ENCODE measurements around the gene PIGO. TPM values are rescaled to one million over a fixed set of nuclear protein-coding genes. Genes with fewer than 3 reads are reported as not detected.

PIGO gene
- total and polyA plus RNA-seq, 2 of the 4 experiments (the other 2 are of a cell fraction) = 9.3 to 18.2 TPM

DNA sequence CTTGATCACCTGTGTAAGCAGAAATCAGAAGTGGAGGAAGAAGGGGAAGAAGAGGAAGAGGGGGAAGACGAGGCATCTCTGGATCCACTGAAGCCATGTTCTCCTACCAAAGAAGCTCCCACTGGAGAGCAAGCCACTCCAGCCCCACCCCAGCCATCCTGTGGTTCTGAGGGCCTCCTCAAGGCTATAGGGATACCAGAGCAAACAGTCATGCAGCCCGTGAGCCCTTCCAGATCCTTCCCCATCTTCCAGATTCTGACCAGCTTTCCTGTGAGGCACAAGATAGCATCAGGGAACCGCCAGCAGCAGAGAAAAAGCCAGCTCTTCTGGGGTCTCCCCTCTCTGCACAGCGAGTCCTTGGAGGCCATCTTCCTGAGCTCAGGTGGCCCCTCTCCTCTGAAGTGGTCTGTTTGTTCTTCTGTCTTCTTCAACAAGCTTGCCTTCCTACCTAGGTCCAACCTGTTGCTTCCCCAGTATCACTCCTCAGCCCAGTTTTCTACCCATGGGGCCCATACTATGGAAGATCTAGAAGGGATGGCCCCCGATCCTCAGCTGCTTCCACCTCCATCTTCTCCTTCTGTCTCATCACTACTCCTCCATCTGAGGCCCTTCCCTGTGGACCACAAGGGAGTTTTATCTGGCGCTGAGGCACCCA lies 53.4 kb downstream of the PIGO start:
- no peak overlapping the region for H3K27ac ChIP-seq (ENCODE audit: insufficient read depth, low read length)

More for the DNA sequence above, 53.4 kb downstream of the PIGO start:
- H3K79me1 ChIP-seq (ENCODE audit: low read depth in 1 of 2, low read length in 2 of 2) = no peaks in the 10 kb centered on the region; a peak in 1 of 4 replicates
- BruUV-seq (replicated peaks) = no TSS peak
- H3K9me1 ChIP-seq (ENCODE audit: insufficient read depth, low read length) = peaks cover 12% of the 10 kb centered on the region; the same call in 1 of the 2 replicates
- no peak overlapping the region for H2BK15ac ChIP-seq (ENCODE audit: low read depth, low read length)
- no peaks in the 10 kb centered on the region for H3K9me3 ChIP-seq (ENCODE audit: control insufficient read depth, insufficient read depth, low read length)
- no peaks in the 10 kb centered on the region for H4K20me1 ChIP-seq (ENCODE audit: insufficient read depth, low read length)
- H3K18ac ChIP-seq (ENCODE audit: low read depth, low read length) = no peak overlapping the region
- dilution Hi-C loops (cut with HindIII; ENCODE audit: low sequenced_read_pairs, unreplicated experiment) (no loop called here), in situ Hi-C loops (cut with MboI; ENCODE audit: low sequenced_read_pairs) (no loop called here), intact Hi-C loops (cut with micrococcal nuclease) (no loop called here)
- H3K4me2 ChIP-seq (ENCODE audit: low read depth, low read length) = no peak overlapping the region
- no peak overlapping the region for H3K4me3 ChIP-seq (ENCODE audit: insufficient read depth, low read depth, low read length)
- H3K9ac ChIP-seq (ENCODE audit: low read depth, low read length) = no peak overlapping the region
- H4K91ac ChIP-seq (ENCODE audit: insufficient read depth, low read depth, low read length) = no peak overlapping the region
- no peak overlapping the region for H2BK20ac ChIP-seq (ENCODE audit: low read depth, low read length)
- no peak overlapping the region for H3K14ac ChIP-seq (replicated peaks; ENCODE audit: low read depth, low read length)
- H2BK5ac ChIP-seq (ENCODE audit: low read depth, low read length, poor library complexity, severe bottlenecking) = no peak overlapping the region
- H2AK9ac ChIP-seq (replicated peaks; ENCODE audit: low read depth, low read length, poor library complexity) = no peak overlapping the region
- no peaks in the 10 kb centered on the region for H3K27me3 ChIP-seq (ENCODE audit: control insufficient read depth, insufficient read depth, low read length)
- no peak for DNase-seq
- POLR2A ChIA-PET (ENCODE audit: unreplicated experiment) = no interaction called here
- H2AFZ ChIP-seq (replicated peaks; ENCODE audit: low read length, poor library complexity) = no peak overlapping the region
- H3K23ac ChIP-seq (ENCODE audit: low read depth, low read length) = no peak overlapping the region
- CTCF ChIA-PET = interaction anchor here (0.6 to 0.9 kb wide), 2 partner anchors 8 to 337 kb away, joined by 3 to 6 read pairs; no protein-coding TSS in a partner anchor
- TF ChIP-seq MAFK (IDR thresholded peaks at IDR 0.05; ENCODE audit: low read depth, low read length) (no peak), RAD21 (IDR thresholded peaks at IDR 0.05; ENCODE audit: low read length) (no peak), POLR2A (IDR thresholded peaks at IDR 0.05; ENCODE audit: low read depth, low read length) (no peak), RFX5 (IDR thresholded peaks at IDR 0.05; ENCODE audit: low read depth, low read length) (no peak), FOS (IDR thresholded peaks at IDR 0.05; ENCODE audit: low read depth, low read length) (no peak), CEBPB (IDR thresholded peaks at IDR 0.05; ENCODE audit: low read depth, low read length) (no peak), SMC3 (IDR thresholded peaks at IDR 0.05; ENCODE audit: low read depth, low read length) (no peak), MXI1 (IDR thresholded peaks at IDR 0.05; ENCODE audit: borderline replicate concordance, low read depth, low read length) (no peak), CTCF (conservative IDR thresholded peaks at IDR 0.05; ENCODE audit: low read depth, low read length) (no peak), RCOR1 (IDR thresholded peaks at IDR 0.05; ENCODE audit: insufficient replicate concordance, low read length) (no peak), ELK1 (IDR thresholded peaks at IDR 0.05; ENCODE audit: borderline replicate concordance, low read depth, low read length) (no peak)
- H4K8ac ChIP-seq (ENCODE audit: low read depth in 2 of 2, low read length in 2 of 2) = no peak overlapping the region
- no peak overlapping the region for H4K5ac ChIP-seq (ENCODE audit: low read depth, low read length)
- no peak overlapping the region for H3K56ac ChIP-seq (ENCODE audit: extremely low read depth, insufficient read depth, low read length)
- H2BK120ac ChIP-seq (ENCODE audit: low read depth, low read length) = no peak overlapping the region
- WGBS, 2 experiments (ENCODE audit: extremely low coverage in 2 of 2, insufficient read length in 1 of 2) = 85% methylated on average over 4 of the region's 6 CpGs; no CpG with 5 or more reads in 1 of the 2 experiments
- no peak overlapping the region for H3K4ac ChIP-seq (ENCODE audit: low read depth, low read length)
- ATAC-seq (ENCODE audit: low read depth) = no peak
- H3K4me1 ChIP-seq (ENCODE audit: control insufficient read depth, insufficient read depth, low read length) = peaks cover 11% of the 10 kb centered on the region
- peaks cover 14% of the 10 kb centered on the region for H3K36me3 ChIP-seq (ENCODE audit: control insufficient read depth, insufficient read depth, low read length)
- no peak overlapping the region for H2AK5ac ChIP-seq (ENCODE audit: low read depth, low read length)
